MCF 10A (cell line): ENCODE data around the gene TMEM94. TPM values are rescaled to one million over a fixed set of nuclear protein-coding genes. Genes with fewer than 3 reads are reported as not detected.

Experiments used
- BruUV-seq: library from RNA; stranded (reverse); fragments of 400-500 nt; replicated peaks from 2 replicates; lab custom pipeline; 2021; lab: Mats Ljungman, UMichigan
- CTCF ChIA-PET: fragments of 300-600 bp; sonication (Branson Sonifier 250); formaldehyde crosslinking; extraction: SDS; loops from one replicate; lab custom pipeline; 2021; ENCODE audit warnings: antibody characterized with exemption, inconsistent platforms; lab: Yijun Ruan, JAX
- POLR2A ChIA-PET: fragments of 300-600, 350-650 bp; sonication (Branson Sonifier 250); formaldehyde crosslinking; extraction: SDS; loops from one replicate; lab custom pipeline; 2020; ENCODE audit warnings: antibody characterized with exemption, inconsistent platforms; lab: Yijun Ruan, JAX
- DNase-seq: peaks from one replicate; pipeline ENCODE4 v3.0.0-alpha.2; 2018; ENCODE audit not compliant: unreplicated experiment
- H3K27ac Mint-ChIP-seq: one replicate; pipeline ENCODE4 v1.8.0; 2022; ENCODE audit warnings: mild to moderate bottlenecking, low read depth, mixed read lengths; ENCODE audit not compliant: unreplicated experiment
- H3K27me3 Mint-ChIP-seq: one replicate; pipeline ENCODE4 v1.8.0; 2022; ENCODE audit warnings: mixed read lengths; ENCODE audit not compliant: insufficient read depth, unreplicated experiment
- H3K36me3 Mint-ChIP-seq: one replicate; pipeline ENCODE4 v1.8.0; 2022; ENCODE audit warnings: mild to moderate bottlenecking, moderate library complexity, mixed read lengths; ENCODE audit not compliant: insufficient read depth, unreplicated experiment
- H3K4me1 Mint-ChIP-seq: one replicate; pipeline ENCODE4 v1.8.0; 2022; ENCODE audit warnings: mixed read lengths; ENCODE audit not compliant: insufficient read depth, unreplicated experiment
- H3K4me3 Mint-ChIP-seq: one replicate; pipeline ENCODE4 v1.8.0; 2022; ENCODE audit warnings: mild to moderate bottlenecking, moderate library complexity, mixed read lengths; ENCODE audit not compliant: unreplicated experiment
- H3K9me3 Mint-ChIP-seq: one replicate; pipeline ENCODE4 v1.8.0; 2022; ENCODE audit warnings: mixed read lengths; ENCODE audit not compliant: unreplicated experiment
- intact Hi-C: fragments of 100-400 bp; cut with micrococcal nuclease; formaldehyde crosslinking; loops from 2 replicates; pipeline ENCODE4 v1.14.1; 2022
- total RNA-seq: library from RNA; stranded (reverse); gene quantifications from 2 replicates; pipeline ENCODE4 v1.2.3, GENCODE V29; 2022
- TF ChIP-seq, protein P1 (sequence below): fragments of 200-600 bp; IDR thresholded peaks from one replicate; pipeline ENCODE4 v1.8.0; 2022; ENCODE audit warnings: antibody characterized with exemption, mild to moderate bottlenecking; ENCODE audit not compliant: unreplicated experiment

The TMEM94 gene
- total RNA-seq, 1 experiment from 2014 or later = 42.8 TPM

DNA sequence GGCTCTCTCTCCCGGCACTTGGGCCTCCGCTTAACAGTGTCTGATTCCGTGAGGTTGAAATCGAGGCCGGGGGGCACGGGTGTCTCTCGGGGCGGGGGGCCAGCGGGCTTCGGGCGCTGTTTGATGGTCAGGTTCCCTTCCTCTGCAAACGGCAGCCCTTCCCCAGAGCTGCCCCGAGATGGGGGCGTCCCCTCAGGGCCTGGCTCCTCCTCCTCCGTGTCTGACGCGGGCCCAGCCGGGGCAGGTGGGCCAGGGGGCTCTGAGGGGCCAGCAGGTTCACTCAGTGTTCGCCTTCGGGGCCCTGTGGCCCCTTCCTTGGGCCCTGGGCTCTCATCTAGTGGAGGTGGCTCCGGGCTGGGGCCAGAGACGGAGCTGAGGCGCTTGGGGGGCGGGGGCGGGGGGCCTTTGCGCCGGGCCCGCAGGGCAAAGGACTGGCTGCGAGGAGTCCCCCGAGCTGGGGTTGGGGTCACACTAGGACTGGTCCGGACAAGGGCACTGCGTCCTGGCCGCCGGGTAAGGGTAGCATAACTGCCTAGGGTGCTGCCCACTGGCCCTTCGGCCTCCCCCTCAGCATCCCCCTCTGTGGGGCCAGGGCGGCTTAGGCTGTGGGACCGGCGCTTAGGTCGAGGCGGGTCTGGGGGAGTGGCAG, 45.8 kb downstream of the TMEM94 start:
- H3K36me3 Mint-ChIP-seq = peaks cover 37% of the 10 kb centered on the region
- no peaks in the 10 kb centered on the region for H3K9me3 Mint-ChIP-seq
- TF ChIP-seq, protein P1, sequence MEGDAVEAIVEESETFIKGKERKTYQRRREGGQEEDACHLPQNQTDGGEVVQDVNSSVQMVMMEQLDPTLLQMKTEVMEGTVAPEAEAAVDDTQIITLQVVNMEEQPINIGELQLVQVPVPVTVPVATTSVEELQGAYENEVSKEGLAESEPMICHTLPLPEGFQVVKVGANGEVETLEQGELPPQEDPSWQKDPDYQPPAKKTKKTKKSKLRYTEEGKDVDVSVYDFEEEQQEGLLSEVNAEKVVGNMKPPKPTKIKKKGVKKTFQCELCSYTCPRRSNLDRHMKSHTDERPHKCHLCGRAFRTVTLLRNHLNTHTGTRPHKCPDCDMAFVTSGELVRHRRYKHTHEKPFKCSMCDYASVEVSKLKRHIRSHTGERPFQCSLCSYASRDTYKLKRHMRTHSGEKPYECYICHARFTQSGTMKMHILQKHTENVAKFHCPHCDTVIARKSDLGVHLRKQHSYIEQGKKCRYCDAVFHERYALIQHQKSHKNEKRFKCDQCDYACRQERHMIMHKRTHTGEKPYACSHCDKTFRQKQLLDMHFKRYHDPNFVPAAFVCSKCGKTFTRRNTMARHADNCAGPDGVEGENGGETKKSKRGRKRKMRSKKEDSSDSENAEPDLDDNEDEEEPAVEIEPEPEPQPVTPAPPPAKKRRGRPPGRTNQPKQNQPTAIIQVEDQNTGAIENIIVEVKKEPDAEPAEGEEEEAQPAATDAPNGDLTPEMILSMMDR = no peak
- no peak for DNase-seq
- H3K4me3 Mint-ChIP-seq = no peak overlapping the region
- ChIA-PET POLR2A (interaction anchor here (0.6 to 1.2 kb wide), 3 partner anchors 9 to 194 kb away, joined by 3 to 4 read pairs (median 3); no protein-coding TSS in a partner anchor), CTCF (interaction anchor here (1.0 to 1.4 kb wide), 2 partner anchors 12 to 131 kb away, joined by 3 to 5 read pairs; partner anchors contain the start of gene SMIM5)
- no peak overlapping the region for H3K27ac Mint-ChIP-seq
- H3K4me1 Mint-ChIP-seq = no peaks in the 10 kb centered on the region
- no peaks in the 10 kb centered on the region for H3K27me3 Mint-ChIP-seq
- no TSS peak for BruUV-seq
- intact Hi-C loops = no loop called here

DNA sequence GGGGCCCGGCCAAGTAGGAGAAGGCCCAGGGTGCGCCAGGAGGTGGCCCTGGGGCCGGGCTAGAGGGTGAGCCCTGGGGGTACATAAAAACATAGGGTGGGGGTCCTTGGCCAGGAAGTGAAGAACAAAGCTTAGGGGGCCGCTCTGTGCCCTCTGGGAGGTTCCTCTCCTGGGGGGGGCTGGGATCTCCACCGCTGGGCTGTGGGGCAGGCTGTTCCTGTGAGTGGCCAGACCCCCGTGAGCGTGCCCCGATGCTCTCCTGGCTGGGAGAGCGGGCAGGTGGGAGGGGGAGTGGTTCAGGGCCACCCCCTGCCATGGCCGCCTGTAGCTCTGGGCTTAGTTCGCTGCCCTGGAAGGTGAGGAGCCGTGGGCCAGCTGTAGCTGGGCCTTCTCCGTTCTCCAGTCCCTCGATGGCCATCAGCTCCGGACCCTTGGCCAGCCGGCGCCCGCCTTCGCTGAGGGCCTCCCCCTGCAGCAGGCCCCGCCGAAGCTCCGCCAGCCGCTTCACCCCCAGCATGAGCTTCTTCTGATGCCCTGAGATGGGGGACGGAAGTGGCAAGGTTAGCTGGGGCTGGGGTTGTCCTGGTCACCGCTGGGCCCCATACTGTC, 46.4 kb downstream of the TMEM94 start:
- Mint-ChIP-seq H3K9me3 (no peaks in the 10 kb centered on the region), H3K27ac (no peak overlapping the region), H3K27me3 (no peaks in the 10 kb centered on the region), H3K36me3 (peaks cover 33% of the 10 kb centered on the region), H3K4me3 (no peak overlapping the region), H3K4me1 (no peaks in the 10 kb centered on the region)
- CTCF ChIA-PET = interaction anchor here (0.5 to 1.2 kb wide), 4 partner anchors 14 to 131 kb away, joined by 3 to 5 read pairs (median 4); partner anchors contain the start of genes SMIM5 and TSEN54
- POLR2A ChIA-PET = interaction anchor here (0.5 to 1.6 kb wide), 6 partner anchors 9 to 194 kb away, joined by 3 to 10 read pairs (median 3); partner anchors contain the start of gene LLGL2
- no TSS peak for BruUV-seq
- TF ChIP-seq, protein P1 = no peak
- intact Hi-C loops = no loop called here
- no peak for DNase-seq

DNA sequence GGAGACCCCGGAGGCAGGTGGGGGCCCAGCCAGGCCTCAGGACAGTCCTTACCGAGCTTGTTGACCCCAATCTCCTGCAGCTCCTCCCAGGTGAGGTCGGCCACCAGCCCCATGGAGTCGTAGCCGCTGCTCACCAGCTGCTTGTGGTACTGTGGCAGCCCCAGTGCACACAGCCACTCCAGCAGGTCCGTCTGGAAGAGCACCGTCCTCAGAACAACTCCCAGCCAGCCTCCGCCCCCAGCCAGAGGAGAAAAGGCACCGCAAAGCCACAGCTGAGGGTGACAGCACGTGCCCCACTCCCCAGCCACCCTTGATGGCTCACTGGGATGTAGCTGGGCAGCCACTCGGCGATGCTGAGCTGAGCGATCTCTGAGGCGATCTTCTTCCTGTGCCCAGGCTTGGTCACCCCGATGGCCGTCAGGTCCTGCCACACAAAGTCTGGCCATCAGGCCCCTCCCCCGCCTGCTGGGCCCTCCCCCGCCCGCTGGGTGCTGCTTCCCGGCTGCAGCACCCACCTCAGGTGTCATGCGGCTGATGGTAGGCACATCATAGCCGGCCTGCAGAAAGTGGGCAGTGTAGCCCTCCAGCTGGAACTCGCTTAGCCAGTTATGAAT, 47.0 kb downstream of the TMEM94 start:
- Mint-ChIP-seq H3K4me3 (no peak overlapping the region), H3K9me3 (no peaks in the 10 kb centered on the region), H3K36me3 (peaks cover 27% of the 10 kb centered on the region), H3K27ac (no peak overlapping the region), H3K4me1 (no peaks in the 10 kb centered on the region), H3K27me3 (no peaks in the 10 kb centered on the region)
- ChIA-PET POLR2A (interaction anchor here (0.5 to 1.6 kb wide), 5 partner anchors 8 to 46 kb away, joined by 3 to 10 read pairs (median 3); partner anchors contain the start of gene LLGL2), CTCF (interaction anchor here (0.5 to 1.5 kb wide), 8 partner anchors 10 to 130 kb away, joined by 3 to 5 read pairs (median 3); partner anchors contain the start of genes SMIM5 and TSEN54)
- TF ChIP-seq, protein P1 = no peak
- intact Hi-C loops = no loop called here
- no TSS peak for BruUV-seq
- DNase-seq = no peak

DNA sequence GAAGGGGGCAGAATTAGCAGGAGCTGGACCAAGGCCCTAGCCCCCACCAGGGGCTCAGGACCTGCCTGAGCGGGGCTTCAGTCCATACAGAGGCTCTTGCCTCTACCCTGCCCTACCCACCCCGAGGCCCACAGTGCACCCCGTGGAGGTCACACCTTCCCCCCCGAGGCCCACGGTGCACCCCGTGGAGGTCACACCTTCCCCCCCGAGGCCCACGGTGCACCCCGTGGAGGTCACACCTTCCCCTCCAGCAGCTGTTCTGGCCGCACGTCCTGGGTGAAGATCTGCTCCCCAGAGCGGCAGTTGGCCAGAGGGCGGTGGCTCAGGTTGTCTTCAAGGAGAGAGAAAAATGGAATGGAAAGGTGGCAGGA, 47.5 kb downstream of the TMEM94 start:
- CTCF ChIA-PET = interaction anchor here (0.7 to 1.5 kb wide), 5 partner anchors 11 to 130 kb away, joined by 3 to 4 read pairs (median 3); no protein-coding TSS in a partner anchor
- Mint-ChIP-seq H3K36me3 (peaks cover 24% of the 10 kb centered on the region), H3K4me3 (no peak overlapping the region), H3K4me1 (no peaks in the 10 kb centered on the region), H3K27me3 (no peaks in the 10 kb centered on the region), H3K27ac (no peak overlapping the region), H3K9me3 (no peaks in the 10 kb centered on the region)
- intact Hi-C loops = loop anchor here (1.0 kb wide), 1 partner anchor 78 kb away; no protein-coding TSS in a partner anchor
- POLR2A ChIA-PET = interaction anchor here (1.1 to 1.6 kb wide), 2 partner anchors 21 to 47 kb away, joined by 3 to 10 read pairs; partner anchors contain the start of gene LLGL2
- DNase-seq = no peak
- TF ChIP-seq, protein P1 = no peak
- no TSS peak for BruUV-seq
